Neuronal stem cell (in vitro differentiated cells): ENCODE data around the gene DENND2A.

Experiments
- DNase-seq: peaks from one replicate; pipeline ENCODE4 v3.0.0-alpha.2; 2013; ENCODE audit warnings: low spot score
- H2AFZ ChIP-seq: one replicate; pipeline ENCODE4 v1.6.1; 2013; ENCODE audit warnings: mild to moderate bottlenecking, low read length, inconsistent platforms
- H2AK5ac ChIP-seq: 2 replicates; pipeline ENCODE4 v1.6.1; 2013; ENCODE audit warnings: low read depth, mild to moderate bottlenecking, inconsistent platforms, low read length, moderate library complexity, mixed read lengths
- H2BK120ac ChIP-seq: 2 replicates; pipeline ENCODE4 v1.6.1; 2013; ENCODE audit warnings: low read depth, mild to moderate bottlenecking, inconsistent platforms, low read length, moderate library complexity, mixed read lengths
- H2BK12ac ChIP-seq: one replicate; pipeline ENCODE4 v1.6.1; 2013; ENCODE audit warnings: low read length, inconsistent platforms
- H2BK15ac ChIP-seq: 2 replicates; pipeline ENCODE4 v1.6.1; 2013; ENCODE audit warnings: mild to moderate bottlenecking, low read length, inconsistent platforms, mixed read lengths
- H2BK5ac ChIP-seq: one replicate; pipeline ENCODE4 v1.6.1; 2013; ENCODE audit warnings: inconsistent platforms, mild to moderate bottlenecking, low read length, moderate library complexity
- H3K14ac ChIP-seq: one replicate; pipeline ENCODE4 v1.6.1; 2013; ENCODE audit warnings: low read length, inconsistent platforms
- H3K18ac ChIP-seq: 2 replicates; pipeline ENCODE4 v1.6.1; 2013; ENCODE audit warnings: low read length, inconsistent platforms
- H3K23ac ChIP-seq: 2 replicates; pipeline ENCODE4 v1.6.1; 2013; ENCODE audit warnings: low read depth, mild to moderate bottlenecking, mixed read lengths, low read length, inconsistent platforms; ENCODE audit not compliant: poor library complexity
- H3K27ac ChIP-seq: replicated peaks from 3 replicates; pipeline ENCODE4 v1.5.1; 2013; ENCODE audit warnings: low read length, inconsistent platforms
- H3K27me3 ChIP-seq, 3 experiments: 2 replicates each; pipeline ENCODE4 v1.6.1; 2013; ENCODE audit warnings: low read length in 3 of 3, mild to moderate bottlenecking in 2 of 3, inconsistent platforms in 1 of 3, low read depth in 1 of 3, mixed read lengths in 1 of 3, moderate library complexity in 1 of 3; ENCODE audit not compliant: control insufficient read depth in 3 of 3, insufficient read depth in 3 of 3
- H3K36me3 ChIP-seq, 2 donors: replicated peaks in 1 of 2; 2 replicates each; pipeline ENCODE4 v1.6.1; 2013; ENCODE audit warnings: low read length in 2 of 2; ENCODE audit not compliant: control insufficient read depth in 2 of 2, insufficient read depth in 2 of 2
- H3K4ac ChIP-seq: 2 replicates; pipeline ENCODE4 v1.6.1; 2013; ENCODE audit warnings: inconsistent platforms, mild to moderate bottlenecking, low read length, moderate library complexity
- H3K4me1 ChIP-seq, 2 donors: 1 replicate in 1 of 2; 2 replicates in 1 of 2; pipeline ENCODE4 v1.6.1; 2013; ENCODE audit warnings: low read length in 2 of 2, low read depth in 1 of 2; ENCODE audit not compliant: control insufficient read depth in 2 of 2, insufficient read depth in 1 of 2
- H3K4me2 ChIP-seq: one replicate; pipeline ENCODE4 v1.6.1; 2013; ENCODE audit warnings: mild to moderate bottlenecking, low read length, inconsistent platforms; ENCODE audit not compliant: insufficient read depth, poor library complexity, severe bottlenecking
- H3K4me3 ChIP-seq, 2 donors: 2 replicates each; pipeline ENCODE4 v1.5.1; 2013; ENCODE audit warnings: low read length in 2 of 2, mild to moderate bottlenecking in 2 of 2, inconsistent platforms in 1 of 2, moderate library complexity in 1 of 2
- H3K79me1 ChIP-seq: one replicate; pipeline ENCODE4 v1.6.1; 2013; ENCODE audit warnings: low read depth, mild to moderate bottlenecking, inconsistent platforms, low read length, moderate library complexity
- H3K9ac ChIP-seq: one replicate; pipeline ENCODE4 v1.6.1; 2013; ENCODE audit warnings: mild to moderate bottlenecking, low read depth, low read length, inconsistent platforms; ENCODE audit not compliant: poor library complexity
- H3K9me3 ChIP-seq, 2 donors: replicated peaks in 1 of 2; 2 replicates each; pipeline versions ENCODE3 to v1.6.1; 2013; ENCODE audit warnings: low read length in 2 of 2, mild to moderate bottlenecking in 2 of 2, inconsistent platforms in 1 of 2, low read depth in 1 of 2, mixed read lengths in 1 of 2, moderate library complexity in 1 of 2; ENCODE audit not compliant: control insufficient read depth in 2 of 2, insufficient read depth in 1 of 2
- H4K8ac ChIP-seq: one replicate; pipeline ENCODE4 v1.6.1; 2013; ENCODE audit warnings: low read depth, mild to moderate bottlenecking, inconsistent platforms, low read length, moderate library complexity
- H4K91ac ChIP-seq: one replicate; pipeline ENCODE4 v1.6.1; 2013; ENCODE audit warnings: low read length, low read depth, mild to moderate bottlenecking, inconsistent platforms; ENCODE audit not compliant: poor library complexity
- WGBS, 2 donors: extraction: QIAGEN DNeasy Blood & Tissue Kit; methylation state at CpG; one replicate each; pipeline ENCODE4 v1.1.7; 2013; ENCODE audit warnings: missing lambda C conversion rate in 2 of 2, mixed read lengths in 1 of 2; ENCODE audit not compliant: insufficient read length in 2 of 2, insufficient replicate concordance in 1 of 2; ENCODE audit errors: extremely low coverage in 2 of 2; 5-methylcytosine and 5-hydroxymethylcytosine counted together

Gene DENND2A

GRCh38 chr7:140541176-140541512 lies 99.5 kb downstream of the DENND2A start:
- no peak overlapping the region for H3K4ac ChIP-seq
- peak overlapping the region; percentile 98 for H3K27ac ChIP-seq
- peaks cover 2% of the 10 kb centered on the region for H3K79me1 ChIP-seq
- no peak overlapping the region for H3K14ac ChIP-seq
- H3K23ac ChIP-seq: no peak overlapping the region
- H2AFZ ChIP-seq: peak overlapping the region; percentile 77
- H3K4me3 ChIP-seq: no peak overlapping the region
- no peak overlapping the region for H4K91ac ChIP-seq
- H3K9me3 ChIP-seq: no peaks in the 10 kb centered on the region
- peak overlapping the region; percentile 55 for H3K4me2 ChIP-seq
- no peaks in the 10 kb centered on the region for H3K27me3 ChIP-seq
- peak overlapping the region; percentile 88 for H2BK5ac ChIP-seq
- H4K8ac ChIP-seq: no peak overlapping the region
- DNase-seq: no peak
- H3K9ac ChIP-seq: no peak overlapping the region
- H2AK5ac ChIP-seq: peak overlapping the region; percentile 41
- H3K36me3 ChIP-seq: peaks cover 21 to 56% of the 10 kb centered on the region in 2 donors
- H2BK15ac ChIP-seq: no peak overlapping the region
- H2BK120ac ChIP-seq: peak overlapping the region; percentile 5
- H2BK12ac ChIP-seq: no peak overlapping the region
- WGBS, 2 donors: no CpG with 5 or more reads among the region's 4 CpGs
- peak overlapping the region; percentile 88 for H3K18ac ChIP-seq
- H3K4me1 ChIP-seq: peaks cover 17 to 24% of the 10 kb centered on the region in 2 donors

DNA sequence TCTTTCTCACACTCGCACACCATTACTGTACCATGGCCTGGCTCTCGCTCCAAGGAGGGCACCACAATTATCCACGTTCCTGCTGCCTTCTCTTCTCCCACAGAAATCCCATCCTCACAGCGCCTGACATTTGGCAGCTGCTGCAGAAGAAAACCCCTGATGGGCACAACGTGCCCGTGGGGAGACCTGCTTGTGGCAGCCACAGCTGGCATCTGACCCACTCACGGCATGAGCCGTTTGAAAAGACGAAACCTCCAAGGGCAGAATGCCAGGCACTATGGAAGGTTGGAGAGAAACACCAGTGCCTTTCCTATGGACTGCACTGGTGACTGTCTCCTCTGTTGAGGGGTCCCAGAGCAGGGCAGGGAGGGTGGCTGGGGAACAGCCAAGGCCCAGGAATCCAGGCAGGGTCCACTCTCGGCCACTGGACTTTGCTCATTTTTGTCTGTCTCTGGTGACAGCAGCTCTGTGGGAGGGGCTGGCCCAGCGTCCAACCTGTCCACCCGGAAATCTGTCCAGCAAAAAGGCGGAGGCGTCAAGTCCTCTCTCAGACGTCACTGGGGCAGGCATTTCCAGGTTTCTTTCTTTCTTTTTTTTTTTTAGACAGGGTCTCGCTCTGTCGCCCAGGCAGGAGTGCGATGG lies 100.4 kb downstream of the DENND2A start:
- H3K14ac ChIP-seq: no peak overlapping the region
- no peak overlapping the region for H3K4me2 ChIP-seq
- H2BK5ac ChIP-seq: peak overlapping the region; percentile 88
- H4K91ac ChIP-seq: no peak overlapping the region
- peaks cover 17 to 24% of the 10 kb centered on the region in 2 donors for H3K4me1 ChIP-seq
- no peak overlapping the region for H3K23ac ChIP-seq
- peak overlapping the region; percentile 8 for H2BK15ac ChIP-seq
- H3K9ac ChIP-seq: no peak overlapping the region
- no peak overlapping the region for H2AFZ ChIP-seq
- H3K4me3 ChIP-seq: no peak overlapping the region
- H4K8ac ChIP-seq: no peak overlapping the region
- no peaks in the 10 kb centered on the region for H3K27me3 ChIP-seq
- no peak overlapping the region for H3K27ac ChIP-seq
- no CpG with 5 or more reads among the region's 18 CpGs for WGBS, 2 donors
- peak overlapping the region; percentile 6 for H2AK5ac ChIP-seq
- no peak for DNase-seq
- peaks cover 17 to 52% of the 10 kb centered on the region in 2 donors for H3K36me3 ChIP-seq
- H3K9me3 ChIP-seq: no peaks in the 10 kb centered on the region
- no peak overlapping the region for H3K4ac ChIP-seq
- peaks cover 2% of the 10 kb centered on the region for H3K79me1 ChIP-seq
- no peak overlapping the region for H2BK120ac ChIP-seq
- H3K18ac ChIP-seq: peak overlapping the region; percentile 86
- no peak overlapping the region for H2BK12ac ChIP-seq

DNA sequence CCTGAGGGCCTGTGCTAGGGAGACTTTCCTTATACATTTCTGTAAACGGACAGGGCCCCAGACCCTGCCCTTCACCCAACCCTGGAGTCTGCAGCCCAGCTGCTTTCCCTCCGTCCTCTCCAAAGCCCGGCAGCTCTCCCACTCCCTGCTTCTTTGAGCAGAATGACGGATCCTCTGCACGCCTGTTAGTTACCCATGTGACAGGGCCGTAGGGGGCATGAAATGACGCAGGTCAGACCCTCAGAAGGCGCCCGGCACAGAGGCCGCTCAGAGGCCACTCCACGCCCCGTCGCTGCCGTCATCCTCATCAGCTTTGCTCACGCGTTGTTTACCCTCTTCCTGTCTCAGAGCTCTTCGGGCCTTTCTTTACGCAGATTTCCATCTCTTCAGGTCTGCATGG lies 101.2 kb downstream of the DENND2A start:
- no peak overlapping the region for H3K27ac ChIP-seq

DNA sequence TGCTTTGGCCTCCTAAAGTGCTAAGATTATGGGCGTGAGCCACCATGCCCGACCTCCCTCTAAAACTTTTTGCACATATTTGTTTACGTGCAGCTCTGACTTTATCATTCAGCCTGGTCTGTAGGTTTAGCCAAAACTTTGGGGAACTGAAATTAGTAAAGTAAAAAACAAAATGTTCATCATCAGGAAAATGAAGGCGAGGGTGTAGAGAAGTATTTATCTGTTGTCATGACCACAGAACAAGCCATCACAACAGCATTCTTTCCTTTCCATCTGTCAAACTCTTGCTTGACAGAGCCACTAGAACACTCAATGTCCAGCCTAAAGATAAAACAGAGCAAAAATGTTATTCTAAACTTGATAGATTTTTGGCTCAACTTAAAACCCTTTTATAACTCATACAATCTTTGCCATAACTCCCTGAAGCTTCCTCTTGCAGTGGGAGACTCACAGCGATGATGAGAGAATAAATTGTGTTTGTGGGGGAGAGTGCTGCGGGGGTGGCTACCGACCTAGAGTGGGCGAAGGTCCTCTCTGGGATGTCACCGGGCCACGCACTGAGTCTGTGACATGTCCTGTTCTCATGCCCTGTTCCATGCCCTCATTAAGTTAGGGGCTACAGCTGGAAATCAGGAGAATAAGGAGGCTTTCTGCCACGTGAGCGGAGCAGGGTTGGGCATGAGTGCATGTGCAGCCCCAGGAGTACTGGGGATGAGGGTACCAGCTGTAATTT lies 102.7 kb downstream of the DENND2A start:
- Histone ChIP-seq H3K4me3 (no peak overlapping the region), H2AFZ (no peak overlapping the region), H2BK5ac (no peak overlapping the region), H3K36me3 (peaks cover 20 to 49% of the 10 kb centered on the region in 2 donors), H3K27ac (no peak overlapping the region), H4K91ac (no peak overlapping the region), H3K79me1 (peaks cover 2% of the 10 kb centered on the region), H3K27me3 (no peaks in the 10 kb centered on the region), H3K14ac (no peak overlapping the region), H3K4ac (no peak overlapping the region), H3K18ac (no peak overlapping the region), H2AK5ac (no peak overlapping the region), H3K4me2 (no peak overlapping the region), H3K23ac (no peak overlapping the region), H2BK120ac (no peak overlapping the region), H3K9me3 (no peaks in the 10 kb centered on the region), H3K4me1 (peaks cover 17 to 22% of the 10 kb centered on the region in 2 donors), H3K9ac (no peak overlapping the region), H2BK15ac (no peak overlapping the region), H4K8ac (no peak overlapping the region), H2BK12ac (no peak overlapping the region)
- WGBS, 2 donors: no CpG with 5 or more reads among the region's 12 CpGs
- no peak for DNase-seq

More for the DNA sequence above, 101.2 kb downstream of the DENND2A start:
- no peak overlapping the region for H4K91ac ChIP-seq
- no peak overlapping the region for H3K4me2 ChIP-seq
- H3K14ac ChIP-seq: no peak overlapping the region
- H2BK5ac ChIP-seq: peak overlapping the region; percentile 88
- H2BK120ac ChIP-seq: no peak overlapping the region
- H3K36me3 ChIP-seq: peaks cover 21 to 51% of the 10 kb centered on the region in 2 donors
- H2BK15ac ChIP-seq: peak overlapping the region; percentile 98
- H3K79me1 ChIP-seq: peaks cover 2% of the 10 kb centered on the region
- H3K9ac ChIP-seq: no peak overlapping the region
- peaks cover 17 to 24% of the 10 kb centered on the region in 2 donors for H3K4me1 ChIP-seq
- peak overlapping the region; percentile 8 for H3K23ac ChIP-seq
- H4K8ac ChIP-seq: peak overlapping the region; percentile 75
- no peak for DNase-seq
- no peak overlapping the region for H2AFZ ChIP-seq
- WGBS, 2 donors: no CpG with 5 or more reads among the region's 18 CpGs
- no peak overlapping the region for H2BK12ac ChIP-seq
- H3K27me3 ChIP-seq: no peaks in the 10 kb centered on the region
- peak overlapping the region; percentile 78 for H3K4ac ChIP-seq
- no peak overlapping the region for H3K4me3 ChIP-seq
- no peaks in the 10 kb centered on the region for H3K9me3 ChIP-seq
- peak overlapping the region; percentile 60 for H3K18ac ChIP-seq
- H2AK5ac ChIP-seq: peak overlapping the region; percentile 6
